Measurements from ENCODE around the gene BTNL8. TPM values are rescaled to one million over a fixed set of nuclear protein-coding genes. Genes with fewer than 3 reads are reported as not detected.

Gene BTNL8
- total RNA-seq, 1 donor from 2014 or later: not detected

DNA sequence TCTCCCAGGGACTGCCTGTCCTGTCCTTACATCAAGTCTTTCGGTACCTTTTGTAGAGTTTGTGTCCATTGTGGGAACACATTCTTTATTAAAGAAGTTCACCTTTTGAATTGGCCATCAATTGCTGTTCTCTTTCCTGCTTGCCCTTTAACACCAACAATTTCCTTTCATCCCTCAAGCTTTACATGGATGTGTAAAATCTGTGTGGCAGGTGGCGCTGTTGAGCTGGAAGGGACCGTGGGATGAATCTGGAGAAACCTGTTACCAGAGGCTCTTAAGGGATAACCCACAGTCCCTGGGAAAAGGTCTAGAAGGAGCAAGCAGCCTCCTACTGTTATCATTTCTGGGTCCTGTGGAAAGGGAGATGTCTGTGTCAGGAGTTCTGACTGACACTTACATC is 30.0 kb upstream of the BTNL8 start:
- no peaks in the 10 kb centered on the region for H3K36me3 ChIP-seq (ENCODE audit: insufficient read depth, low read length)
- H3K27ac ChIP-seq (ENCODE audit: low read depth, low read length): no peak overlapping the region
- no peaks in the 10 kb centered on the region for H3K27me3 ChIP-seq (ENCODE audit: insufficient read depth, low read length)
- no peaks in the 10 kb centered on the region for H3K4me1 ChIP-seq (ENCODE audit: insufficient read depth, low read length)
- H3K9ac ChIP-seq (ENCODE audit: low read length): no peak overlapping the region
- no peak overlapping the region for H3K27ac Mint-ChIP-seq (ENCODE audit: unreplicated experiment)
- TF ChIP-seq, protein P1, sequence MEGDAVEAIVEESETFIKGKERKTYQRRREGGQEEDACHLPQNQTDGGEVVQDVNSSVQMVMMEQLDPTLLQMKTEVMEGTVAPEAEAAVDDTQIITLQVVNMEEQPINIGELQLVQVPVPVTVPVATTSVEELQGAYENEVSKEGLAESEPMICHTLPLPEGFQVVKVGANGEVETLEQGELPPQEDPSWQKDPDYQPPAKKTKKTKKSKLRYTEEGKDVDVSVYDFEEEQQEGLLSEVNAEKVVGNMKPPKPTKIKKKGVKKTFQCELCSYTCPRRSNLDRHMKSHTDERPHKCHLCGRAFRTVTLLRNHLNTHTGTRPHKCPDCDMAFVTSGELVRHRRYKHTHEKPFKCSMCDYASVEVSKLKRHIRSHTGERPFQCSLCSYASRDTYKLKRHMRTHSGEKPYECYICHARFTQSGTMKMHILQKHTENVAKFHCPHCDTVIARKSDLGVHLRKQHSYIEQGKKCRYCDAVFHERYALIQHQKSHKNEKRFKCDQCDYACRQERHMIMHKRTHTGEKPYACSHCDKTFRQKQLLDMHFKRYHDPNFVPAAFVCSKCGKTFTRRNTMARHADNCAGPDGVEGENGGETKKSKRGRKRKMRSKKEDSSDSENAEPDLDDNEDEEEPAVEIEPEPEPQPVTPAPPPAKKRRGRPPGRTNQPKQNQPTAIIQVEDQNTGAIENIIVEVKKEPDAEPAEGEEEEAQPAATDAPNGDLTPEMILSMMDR (IDR thresholded peaks at IDR 0.05; ENCODE audit: insufficient read depth, low read depth, low read length): peak; percentile 85
- no peak for TF ChIP-seq EZH2 (IDR thresholded peaks at IDR 0.05; ENCODE audit: insufficient read depth, low read length)
- H3K36me3 Mint-ChIP-seq (ENCODE audit: low read depth, unreplicated experiment): no peaks in the 10 kb centered on the region
- H3K27me3 Mint-ChIP-seq (ENCODE audit: low read depth, unreplicated experiment): peaks cover 1% of the 10 kb centered on the region
- H3K9me3 Mint-ChIP-seq (ENCODE audit: unreplicated experiment): no peaks in the 10 kb centered on the region
- H3K79me2 ChIP-seq (ENCODE audit: insufficient read depth, low read length): no peaks in the 10 kb centered on the region
- H2AFZ ChIP-seq (ENCODE audit: low read depth, low read length): no peak overlapping the region
- H4K20me1 ChIP-seq (ENCODE audit: insufficient read depth, low read length): no peaks in the 10 kb centered on the region
- no peaks in the 10 kb centered on the region for H3K9me3 ChIP-seq (ENCODE audit: insufficient read depth, low read depth, low read length)
- FAIRE-seq (no peak), DNase-seq (ENCODE audit: low read depth) (peak; percentile 30)
- H3K4me3 Mint-ChIP-seq (ENCODE audit: unreplicated experiment): no peak overlapping the region
- no peak overlapping the region for H3K4me3 ChIP-seq (ENCODE audit: insufficient read depth, low read depth, low read length)
- no peak overlapping the region for H3K4me2 ChIP-seq (ENCODE audit: low read length)
- H3K4me1 Mint-ChIP-seq (ENCODE audit: low read depth, unreplicated experiment): no peaks in the 10 kb centered on the region

DNA sequence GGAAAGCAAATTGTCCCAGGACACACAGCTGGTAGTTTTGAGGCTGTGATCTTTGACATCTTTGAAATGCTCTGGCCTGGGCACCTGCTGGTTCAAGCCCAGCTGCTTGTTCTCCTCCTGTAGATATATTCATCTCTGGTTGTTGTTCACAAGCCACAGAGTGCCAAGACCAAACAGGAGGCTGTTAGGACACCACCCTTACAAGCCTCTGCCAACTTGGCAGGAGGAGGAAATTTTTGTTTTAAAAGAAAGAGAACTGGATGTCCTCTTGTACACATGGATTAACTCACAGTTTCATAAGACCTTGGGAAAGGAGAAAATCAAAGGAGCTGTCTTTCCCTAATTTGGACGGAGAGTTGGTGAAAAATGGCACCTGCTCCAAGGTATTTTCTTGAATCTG is 29.4 kb upstream of the BTNL8 start:
- H3K27me3 ChIP-seq (ENCODE audit: insufficient read depth, low read length): no peaks in the 10 kb centered on the region
- DNase-seq (ENCODE audit: low read depth) (no peak), FAIRE-seq (no peak)
- H3K4me3 Mint-ChIP-seq (ENCODE audit: unreplicated experiment): no peak overlapping the region
- no peaks in the 10 kb centered on the region for H4K20me1 ChIP-seq (ENCODE audit: insufficient read depth, low read length)
- H2AFZ ChIP-seq (ENCODE audit: low read depth, low read length): no peak overlapping the region
- H3K27me3 Mint-ChIP-seq (ENCODE audit: low read depth, unreplicated experiment): peaks cover 1% of the 10 kb centered on the region
- H3K27ac ChIP-seq (ENCODE audit: low read depth, low read length): no peak overlapping the region
- H3K79me2 ChIP-seq (ENCODE audit: insufficient read depth, low read length): no peaks in the 10 kb centered on the region
- no peaks in the 10 kb centered on the region for H3K4me1 ChIP-seq (ENCODE audit: insufficient read depth, low read length)
- H3K9me3 ChIP-seq (ENCODE audit: insufficient read depth, low read depth, low read length): no peaks in the 10 kb centered on the region
- H3K4me2 ChIP-seq (ENCODE audit: low read length): no peak overlapping the region
- no peaks in the 10 kb centered on the region for H3K4me1 Mint-ChIP-seq (ENCODE audit: low read depth, unreplicated experiment)
- H3K9me3 Mint-ChIP-seq (ENCODE audit: unreplicated experiment): no peaks in the 10 kb centered on the region
- no peak overlapping the region for H3K9ac ChIP-seq (ENCODE audit: low read length)
- no peak overlapping the region for H3K27ac Mint-ChIP-seq (ENCODE audit: unreplicated experiment)
- H3K4me3 ChIP-seq (ENCODE audit: insufficient read depth, low read depth, low read length): no peak overlapping the region
- H3K36me3 Mint-ChIP-seq (ENCODE audit: low read depth, unreplicated experiment): no peaks in the 10 kb centered on the region
- no peaks in the 10 kb centered on the region for H3K36me3 ChIP-seq (ENCODE audit: insufficient read depth, low read length)
- TF ChIP-seq, protein P1 (IDR thresholded peaks at IDR 0.05; ENCODE audit: insufficient read depth, low read depth, low read length): no peak
- TF ChIP-seq EZH2 (IDR thresholded peaks at IDR 0.05; ENCODE audit: insufficient read depth, low read length): no peak

DNA sequence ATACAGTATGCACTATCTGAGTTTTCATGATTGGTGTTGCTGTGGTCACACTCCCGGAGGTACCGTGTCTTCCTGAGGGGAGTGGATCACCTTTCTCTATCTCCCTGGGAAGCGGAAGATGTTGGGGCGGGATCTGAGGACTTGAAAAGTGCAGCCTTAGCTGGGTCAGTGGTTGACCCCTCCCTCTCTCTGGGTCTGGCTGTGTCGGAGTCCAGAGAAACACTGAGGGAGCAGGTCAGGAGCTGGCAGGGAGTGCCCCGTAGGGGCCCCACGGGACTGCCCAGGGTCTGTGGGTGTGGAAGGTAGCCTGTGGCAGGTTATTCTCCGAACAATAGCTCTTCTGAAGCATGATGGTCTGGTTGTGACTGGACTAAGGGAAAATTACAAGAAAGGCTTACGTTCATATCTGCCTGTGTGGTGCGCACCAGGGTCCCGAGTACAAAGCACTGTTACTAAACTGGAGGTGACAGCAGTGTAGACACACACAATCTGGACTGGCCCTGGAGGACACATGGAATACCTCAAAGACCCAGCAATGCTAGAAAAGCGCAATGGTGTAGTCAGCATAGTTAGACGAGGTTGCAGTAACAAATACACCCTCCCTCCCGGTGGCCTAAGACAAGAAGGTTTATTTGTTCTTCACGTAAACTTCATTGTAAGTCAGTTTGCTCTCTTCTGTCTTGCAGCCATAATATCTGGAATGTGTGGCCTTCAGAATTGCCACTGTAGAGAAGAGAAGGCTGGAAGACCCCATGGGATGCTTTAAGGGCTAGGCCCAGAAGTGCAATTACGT is 28.5 kb upstream of the BTNL8 start:
- no peaks in the 10 kb centered on the region for H3K9me3 Mint-ChIP-seq (ENCODE audit: unreplicated experiment)
- TF ChIP-seq, protein P1 (IDR thresholded peaks at IDR 0.05; ENCODE audit: insufficient read depth, low read depth, low read length): no peak
- no peak for TF ChIP-seq EZH2 (IDR thresholded peaks at IDR 0.05; ENCODE audit: insufficient read depth, low read length)
- H3K4me2 ChIP-seq (ENCODE audit: low read length): no peak overlapping the region

More for the DNA sequence above, 28.5 kb upstream of the BTNL8 start:
- Histone ChIP-seq H3K27me3 (ENCODE audit: insufficient read depth, low read length) (no peaks in the 10 kb centered on the region), H4K20me1 (ENCODE audit: insufficient read depth, low read length) (no peaks in the 10 kb centered on the region), H3K79me2 (ENCODE audit: insufficient read depth, low read length) (no peaks in the 10 kb centered on the region), H3K9ac (ENCODE audit: low read length) (no peak overlapping the region), H3K4me3 (ENCODE audit: insufficient read depth, low read depth, low read length) (no peak overlapping the region), H3K9me3 (ENCODE audit: insufficient read depth, low read depth, low read length) (no peaks in the 10 kb centered on the region), H3K36me3 (ENCODE audit: insufficient read depth, low read length) (no peaks in the 10 kb centered on the region), H2AFZ (ENCODE audit: low read depth, low read length) (no peak overlapping the region), H3K27ac (ENCODE audit: low read depth, low read length) (no peak overlapping the region), H3K4me1 (ENCODE audit: insufficient read depth, low read length) (no peaks in the 10 kb centered on the region)
- H3K4me1 Mint-ChIP-seq (ENCODE audit: low read depth, unreplicated experiment): no peaks in the 10 kb centered on the region
- H3K27me3 Mint-ChIP-seq (ENCODE audit: low read depth, unreplicated experiment): peaks cover 1% of the 10 kb centered on the region
- H3K4me3 Mint-ChIP-seq (ENCODE audit: unreplicated experiment): no peak overlapping the region
- DNase-seq (ENCODE audit: low read depth) (no peak), FAIRE-seq (no peak)
- H3K36me3 Mint-ChIP-seq (ENCODE audit: low read depth, unreplicated experiment): no peaks in the 10 kb centered on the region
- H3K27ac Mint-ChIP-seq (ENCODE audit: unreplicated experiment): no peak overlapping the region
